HG03095 (cell line): ENCODE measurements around the gene LRTM2.
"Not testable (repeated sequence)": the region's sequence is repeated elsewhere in the genome, so short reads cannot be mapped to it uniquely, and the experiment has no call there.

Experiments used
- ATAC-seq: cut with Tn5 transposase; IDR thresholded peaks from one replicate; pipeline ENCODE4 v1.9.1; 2021; ENCODE audit warnings: moderate library complexity; ENCODE audit not compliant: unreplicated experiment

The LRTM2 gene

DNA sequence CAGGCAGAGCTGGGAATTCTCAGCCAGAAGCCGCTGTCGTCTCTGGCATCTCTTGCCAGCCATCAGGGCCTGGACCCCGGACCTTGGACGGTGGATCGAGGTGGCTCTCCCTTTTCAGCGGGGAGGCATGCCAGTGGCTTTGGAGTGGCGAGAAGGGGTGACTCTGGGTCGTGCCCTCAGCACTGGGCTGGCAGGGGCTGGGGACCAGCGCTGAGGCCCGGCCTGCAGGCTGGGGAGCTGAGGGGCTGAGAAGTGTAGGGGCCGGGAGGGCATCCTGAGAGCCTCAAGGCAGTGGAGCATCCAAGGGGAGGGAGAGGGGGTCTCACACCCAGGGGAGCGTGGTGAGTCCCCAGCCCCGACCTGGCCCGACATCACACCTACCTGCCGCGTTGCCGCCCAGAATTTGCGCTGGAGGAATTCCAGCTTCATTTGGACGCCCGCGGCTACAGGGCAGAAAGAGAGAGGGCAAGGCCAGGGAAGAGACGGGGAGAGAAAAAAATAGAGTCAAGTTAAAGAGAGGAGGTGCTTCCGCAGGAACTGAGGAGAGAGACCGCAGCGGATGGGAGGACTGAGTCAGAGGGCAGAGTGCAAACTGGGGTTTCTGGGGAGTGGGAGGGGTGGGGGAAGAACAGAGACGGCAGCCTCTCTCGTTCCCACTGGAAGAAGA is 9.0 kb upstream of the LRTM2 start:
- ATAC-seq = no peak

DNA sequence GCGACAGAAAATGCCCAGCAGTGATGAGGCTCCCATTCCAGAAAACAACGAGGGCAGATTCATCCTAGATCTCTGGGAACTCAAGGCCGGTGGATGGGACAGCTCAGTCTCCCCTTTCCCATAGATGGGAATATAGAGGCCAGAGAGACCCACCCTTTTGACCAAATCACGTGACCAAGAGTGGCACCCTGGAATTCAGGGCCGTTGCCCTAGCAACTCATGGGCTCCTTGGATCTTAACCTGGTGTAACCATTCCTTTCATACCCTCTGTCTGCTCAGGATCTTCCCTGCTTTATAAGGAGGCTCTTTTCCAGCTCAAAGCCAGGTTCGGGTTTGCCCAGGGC is 8.4 kb upstream of the LRTM2 start:
- no peak for ATAC-seq

DNA sequence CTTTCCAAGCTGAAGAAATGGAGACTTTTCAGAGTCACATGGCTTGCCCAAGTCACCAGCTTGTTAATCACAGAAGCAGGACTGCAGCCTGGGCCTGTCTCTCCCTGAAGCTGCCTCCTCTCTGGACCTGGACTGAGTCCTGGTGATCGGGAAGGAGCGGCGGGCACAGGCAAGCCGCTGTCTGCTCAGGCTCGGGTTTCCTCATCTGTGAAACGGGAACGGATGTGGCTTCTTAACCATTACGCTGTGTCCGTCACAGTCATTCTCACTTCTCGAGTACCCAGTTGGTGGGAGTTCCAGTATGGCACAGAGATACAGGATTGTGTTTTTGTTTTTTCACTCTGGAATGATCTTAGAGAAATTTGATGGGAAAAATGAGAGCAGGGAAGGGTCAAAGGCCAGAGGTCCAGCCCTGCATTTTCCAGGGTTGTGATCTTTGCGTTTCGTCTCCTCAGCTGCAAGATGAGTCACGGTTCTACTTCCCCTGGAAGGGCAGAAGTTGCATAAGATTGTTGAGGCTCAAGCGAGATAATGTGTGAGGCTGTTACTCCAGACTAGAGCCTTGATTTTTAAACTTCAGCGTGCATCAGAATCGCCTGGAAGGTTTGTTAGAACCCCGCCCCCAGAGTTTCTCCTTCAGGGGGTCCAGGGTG is 7.6 kb upstream of the LRTM2 start:
- ATAC-seq = no peak

DNA sequence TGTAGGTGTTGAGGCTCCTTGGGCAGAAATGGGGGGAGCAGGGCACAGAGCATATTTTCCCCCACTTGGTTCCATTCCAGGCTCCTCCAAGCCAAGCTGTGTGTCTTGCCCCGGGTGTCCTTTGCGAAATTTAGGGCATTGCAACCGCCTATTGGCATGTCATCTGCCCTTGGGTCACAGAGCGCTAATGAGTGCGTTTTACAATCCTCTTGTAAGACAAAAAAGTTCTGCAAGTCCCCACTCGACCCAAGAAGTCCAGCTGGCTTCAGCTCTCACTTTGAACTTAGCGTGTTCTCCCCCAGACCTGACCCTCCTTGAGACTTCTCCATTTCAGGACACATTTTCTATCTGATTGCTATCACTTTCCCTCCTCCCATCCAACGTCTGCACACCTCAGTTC is 6.1 kb upstream of the LRTM2 start:
- ATAC-seq = no peak

DNA sequence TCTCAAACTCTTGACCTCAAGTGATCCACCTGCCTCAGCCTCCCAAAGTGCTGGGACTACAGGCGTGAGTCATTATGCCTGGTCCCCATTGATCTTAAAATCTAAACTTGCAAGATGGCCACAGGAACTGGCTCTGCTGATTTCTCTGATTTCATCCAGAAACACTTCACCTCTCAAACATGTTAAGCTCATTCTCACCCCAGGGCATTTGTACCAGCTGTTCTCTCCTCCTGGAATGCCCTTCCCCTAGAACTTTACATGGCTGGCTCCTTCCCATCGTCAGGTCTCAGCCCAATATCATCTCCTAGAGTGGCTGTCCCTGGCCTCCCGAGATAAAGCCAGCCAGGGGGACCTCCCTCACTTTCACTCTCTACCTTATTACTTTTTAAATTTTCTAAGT is 5.3 kb upstream of the LRTM2 start:
- no peak for ATAC-seq

DNA sequence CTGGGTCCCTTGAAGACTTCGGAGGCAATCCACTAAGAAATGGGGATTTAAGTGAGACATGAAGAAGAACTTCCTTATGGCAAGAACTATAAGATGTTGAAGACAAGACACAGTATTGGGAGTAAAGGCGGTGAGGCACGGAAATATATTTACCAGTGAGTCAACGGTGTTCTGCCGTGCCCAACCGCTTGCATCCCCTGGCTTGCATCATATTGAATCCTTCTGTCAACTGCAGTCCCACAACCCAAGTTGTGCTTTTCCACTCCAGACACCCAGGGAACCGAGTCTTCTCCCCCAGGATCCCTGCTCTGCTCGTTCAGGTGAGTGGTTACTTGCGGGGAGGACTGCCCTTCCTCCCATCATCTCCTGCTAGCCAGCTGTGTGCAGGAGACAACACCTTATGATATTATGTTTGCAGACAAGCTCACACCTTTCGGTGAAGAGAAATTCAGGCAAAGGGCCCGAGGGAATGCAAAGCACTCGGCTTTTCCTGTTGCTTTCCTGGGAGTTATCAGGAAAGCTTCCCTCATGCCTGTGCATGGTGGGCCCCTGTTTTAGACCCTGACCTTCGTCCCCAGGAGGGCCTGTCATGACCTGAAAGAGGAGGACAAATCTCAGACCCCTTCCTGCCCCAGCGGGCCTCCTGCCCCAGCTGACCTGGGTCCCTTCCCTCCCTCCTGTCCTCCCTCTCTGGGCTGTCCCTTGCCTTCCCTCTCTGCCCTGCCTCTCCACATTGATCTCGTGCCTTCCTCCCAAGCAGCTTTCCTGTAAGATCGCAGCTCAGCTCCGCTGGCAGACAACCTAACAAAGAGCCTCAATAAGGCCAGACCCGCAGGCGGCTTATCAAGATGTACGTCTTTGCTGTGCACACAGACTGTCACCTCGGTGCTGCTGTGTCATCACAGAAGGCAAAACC is 4.3 kb upstream of the LRTM2 start:
- ATAC-seq = no peak

DNA sequence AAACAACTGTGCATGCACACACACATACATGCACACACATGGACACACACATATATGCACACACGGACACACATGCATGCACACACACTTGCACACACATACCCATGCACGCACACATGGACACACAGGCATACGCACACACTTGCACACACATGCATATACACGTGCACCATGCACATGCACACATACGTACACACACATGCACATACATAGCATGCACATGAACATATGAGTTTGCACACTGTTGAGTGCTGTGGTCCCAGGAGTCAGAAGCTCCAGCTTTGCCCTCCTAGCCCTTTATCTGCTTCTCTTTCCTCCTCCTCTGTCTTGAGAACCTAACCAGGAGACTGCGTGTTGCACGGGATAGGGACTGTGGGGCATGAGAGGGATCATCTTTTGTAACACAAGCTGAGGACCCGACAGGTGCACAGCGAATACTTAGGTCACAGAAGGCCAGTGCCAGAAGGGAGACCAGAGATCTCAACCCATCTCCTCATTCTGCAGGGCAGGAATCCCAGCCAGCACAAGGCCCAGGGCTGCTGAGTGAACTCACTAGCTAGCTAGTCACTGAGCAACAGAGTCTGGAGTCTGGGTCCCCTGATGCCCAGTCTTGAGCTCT is 3.5 kb upstream of the LRTM2 start:
- ATAC-seq = no peak

DNA sequence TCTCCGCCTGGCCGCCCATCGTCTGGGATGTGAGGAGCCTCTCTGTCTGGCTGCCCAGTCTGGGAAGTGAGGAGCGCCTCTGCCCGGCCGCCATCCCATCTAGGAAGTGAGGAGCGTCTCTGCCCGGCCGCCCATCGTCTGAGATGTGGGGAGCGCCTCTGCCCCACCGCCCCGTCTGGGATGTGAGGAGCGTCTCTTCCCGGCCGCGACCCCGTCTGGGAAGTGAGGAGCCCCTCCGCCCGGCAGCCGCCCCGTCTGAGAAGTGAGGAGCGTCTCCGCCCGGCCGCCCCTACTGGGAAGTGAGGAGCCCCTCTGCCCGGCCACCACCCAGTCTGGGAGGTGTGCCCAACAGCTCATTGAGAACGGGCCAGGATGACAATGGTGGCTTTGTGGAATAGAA is 2.4 kb upstream of the LRTM2 start:
- ATAC-seq = not testable (repeated sequence)

DNA sequence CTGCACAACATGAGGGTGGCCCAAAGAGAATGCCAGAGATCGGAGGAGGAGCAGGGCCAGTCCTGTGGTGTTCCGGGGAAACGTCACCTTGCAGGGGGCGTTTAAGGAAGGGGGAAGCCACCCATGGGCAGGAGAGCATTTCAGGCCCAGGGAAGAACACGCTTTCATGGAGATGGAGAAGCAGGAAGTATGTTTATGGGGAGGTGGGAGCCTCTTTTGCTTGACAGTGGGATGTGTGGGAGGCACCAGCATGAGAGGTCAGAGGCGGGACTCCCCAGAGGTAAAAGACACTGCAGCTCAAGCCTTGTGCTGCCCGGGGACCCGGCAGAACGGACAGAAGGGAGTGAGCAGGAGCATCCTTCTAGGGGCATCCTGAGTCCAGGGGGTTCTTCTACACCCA is 1.3 kb upstream of the LRTM2 start:
- ATAC-seq = no peak

DNA sequence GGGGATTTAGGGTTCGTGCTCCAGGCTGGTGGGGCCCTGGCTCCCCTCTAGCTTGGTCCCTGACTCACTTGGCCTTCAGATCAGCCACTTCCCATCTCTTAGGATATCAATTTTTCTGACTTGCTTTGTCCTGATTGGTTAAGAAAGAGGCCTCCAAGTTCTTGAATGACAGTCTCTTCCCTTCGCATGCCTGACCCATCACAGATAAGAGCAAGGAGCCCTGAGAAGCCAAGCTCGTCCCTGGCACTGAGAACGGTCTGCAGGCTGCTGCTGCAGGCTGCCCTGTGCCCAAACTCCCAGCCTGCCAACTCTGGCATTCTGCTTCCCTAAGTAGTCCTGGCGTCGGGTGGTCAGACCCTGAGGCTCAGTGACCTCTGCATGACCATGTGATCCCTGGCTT is 794 bp upstream of the LRTM2 start:
- no peak for ATAC-seq

DNA sequence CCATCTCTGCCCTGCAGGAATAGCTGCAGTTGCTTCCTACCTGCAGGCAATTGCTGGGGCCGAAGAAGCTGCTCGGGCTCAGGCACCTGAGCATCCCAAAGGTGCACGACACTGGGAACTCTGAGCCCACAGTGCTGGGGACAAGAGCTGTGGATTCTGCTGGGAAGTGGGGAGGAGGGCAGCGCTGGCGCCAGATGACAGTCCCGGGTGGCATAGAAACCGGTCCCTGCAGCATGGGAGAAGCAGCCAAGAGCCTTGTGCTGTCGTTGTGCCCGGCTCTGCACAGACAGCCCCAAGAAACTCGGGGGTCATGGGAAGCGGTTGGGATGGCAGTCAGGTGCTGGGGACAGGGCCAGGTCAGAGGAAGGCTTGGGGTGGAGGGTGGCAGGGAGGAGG is 529 bp downstream of the LRTM2 start:
- ATAC-seq = no peak

DNA sequence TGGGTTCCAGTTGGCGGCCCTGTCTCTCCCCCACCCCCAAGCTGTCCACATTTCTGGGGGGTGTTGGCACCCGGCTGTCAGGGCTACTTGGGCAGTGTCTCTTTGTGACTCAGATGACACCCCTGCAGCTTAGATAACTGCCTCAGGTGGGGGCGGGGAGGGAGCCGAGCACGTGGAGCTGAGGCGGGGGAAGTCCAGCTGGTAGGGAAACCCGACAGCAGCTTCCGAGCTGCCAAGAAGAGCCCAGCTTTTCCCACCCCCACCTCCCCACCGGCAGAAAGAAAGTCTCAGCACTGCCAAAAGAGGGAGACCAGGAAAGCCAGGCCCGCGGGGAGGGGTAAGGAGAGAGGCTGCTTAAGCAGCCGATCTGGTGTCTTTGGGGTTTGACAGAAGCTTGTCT is 1.4 kb downstream of the LRTM2 start:
- ATAC-seq = no peak

DNA sequence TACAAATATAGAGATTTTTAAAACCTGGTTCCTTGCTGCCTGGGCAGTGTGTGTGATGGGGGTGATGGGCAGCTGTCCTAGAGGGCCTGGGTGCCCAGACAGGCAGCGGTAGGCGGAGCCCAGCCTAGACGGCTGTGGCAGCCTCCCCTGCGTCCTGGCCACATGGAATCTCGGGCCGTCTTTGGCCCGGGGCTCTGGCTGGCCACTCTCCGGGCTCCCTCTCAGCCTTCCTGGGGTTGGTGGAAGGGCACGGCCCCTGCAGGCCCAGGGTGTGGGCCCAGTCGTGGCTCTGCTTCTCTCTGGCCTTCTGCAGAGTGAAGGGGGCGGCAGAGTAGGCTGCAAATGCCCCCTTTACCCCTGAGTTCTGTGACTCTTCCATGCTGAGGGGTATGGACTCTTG is 2.3 kb downstream of the LRTM2 start:
- ATAC-seq = no peak

DNA sequence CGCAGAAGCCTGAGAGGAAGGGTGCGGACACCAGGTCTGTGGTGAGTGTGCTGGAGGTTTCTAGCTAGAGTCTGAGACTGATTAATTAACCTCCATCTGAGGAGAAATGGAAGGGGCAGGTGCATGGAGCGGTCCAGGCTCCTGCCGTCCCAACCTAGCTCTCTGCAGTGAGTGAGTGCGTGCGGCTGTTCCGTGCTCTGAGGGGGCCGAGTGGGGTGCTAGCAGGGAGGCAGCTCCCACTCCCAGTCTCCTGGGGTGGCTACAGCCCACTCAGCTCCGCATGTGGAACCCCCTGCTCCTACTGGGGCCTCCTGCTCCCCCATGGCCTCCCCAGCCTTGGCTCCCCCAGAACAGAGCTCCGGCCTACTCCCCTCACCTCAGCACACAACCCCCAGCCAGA is 2.9 kb downstream of the LRTM2 start:
- ATAC-seq = no peak

DNA sequence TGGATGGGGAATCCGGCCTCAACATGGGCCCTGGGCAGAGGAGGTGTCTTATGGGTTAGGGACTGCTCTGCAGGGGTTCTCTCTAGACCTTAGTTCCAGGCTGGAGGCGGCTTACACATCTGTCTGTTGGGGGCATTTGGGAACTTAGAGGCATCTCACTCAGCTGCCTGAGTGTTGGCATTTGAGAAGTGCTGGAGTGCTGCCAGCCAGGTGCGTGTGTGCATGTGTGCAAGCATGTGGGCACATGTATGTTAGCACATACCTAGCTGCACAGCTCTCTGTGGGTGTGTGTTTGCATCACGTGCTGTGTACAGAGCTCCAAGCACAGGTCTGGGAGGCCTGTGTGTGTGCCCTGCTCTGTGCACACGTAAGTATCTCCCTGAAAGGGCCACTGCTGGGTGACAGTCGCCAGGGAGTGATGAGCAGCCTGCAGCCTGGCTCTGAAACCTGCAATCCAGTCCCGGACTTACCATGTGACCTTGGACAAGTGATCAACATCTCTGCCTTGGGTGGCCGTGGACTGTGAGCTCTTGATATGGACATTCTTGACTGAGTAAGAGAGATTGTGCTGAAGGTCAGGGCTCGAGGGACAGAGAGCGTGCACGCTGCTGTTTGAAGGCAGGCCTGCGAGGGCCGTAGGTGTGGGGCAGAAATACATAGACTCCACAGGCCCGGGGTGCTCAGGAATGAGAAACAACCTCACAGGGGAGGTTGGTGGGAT is 5.2 kb downstream of the LRTM2 start:
- no peak for ATAC-seq

DNA sequence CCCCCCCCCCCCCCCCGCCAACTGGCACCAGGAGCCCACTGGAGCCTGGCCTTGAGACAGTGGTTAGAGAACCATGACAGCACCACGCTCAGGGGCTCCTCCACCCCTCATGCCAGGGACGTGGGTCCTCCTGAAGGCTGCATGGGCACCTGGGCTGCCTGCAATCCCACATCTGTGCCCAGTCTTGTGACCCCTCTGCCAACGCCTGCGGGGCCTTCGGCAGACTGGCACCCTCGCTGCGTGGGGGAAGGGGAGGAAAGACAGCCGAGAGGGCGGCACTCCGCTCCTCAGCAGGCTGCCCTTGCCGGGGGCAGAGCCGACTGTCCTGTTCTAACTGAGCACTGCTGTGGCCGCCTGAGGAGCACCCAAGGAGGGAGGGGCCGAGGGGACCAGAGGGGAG is 6.0 kb downstream of the LRTM2 start:
- no peak for ATAC-seq

DNA sequence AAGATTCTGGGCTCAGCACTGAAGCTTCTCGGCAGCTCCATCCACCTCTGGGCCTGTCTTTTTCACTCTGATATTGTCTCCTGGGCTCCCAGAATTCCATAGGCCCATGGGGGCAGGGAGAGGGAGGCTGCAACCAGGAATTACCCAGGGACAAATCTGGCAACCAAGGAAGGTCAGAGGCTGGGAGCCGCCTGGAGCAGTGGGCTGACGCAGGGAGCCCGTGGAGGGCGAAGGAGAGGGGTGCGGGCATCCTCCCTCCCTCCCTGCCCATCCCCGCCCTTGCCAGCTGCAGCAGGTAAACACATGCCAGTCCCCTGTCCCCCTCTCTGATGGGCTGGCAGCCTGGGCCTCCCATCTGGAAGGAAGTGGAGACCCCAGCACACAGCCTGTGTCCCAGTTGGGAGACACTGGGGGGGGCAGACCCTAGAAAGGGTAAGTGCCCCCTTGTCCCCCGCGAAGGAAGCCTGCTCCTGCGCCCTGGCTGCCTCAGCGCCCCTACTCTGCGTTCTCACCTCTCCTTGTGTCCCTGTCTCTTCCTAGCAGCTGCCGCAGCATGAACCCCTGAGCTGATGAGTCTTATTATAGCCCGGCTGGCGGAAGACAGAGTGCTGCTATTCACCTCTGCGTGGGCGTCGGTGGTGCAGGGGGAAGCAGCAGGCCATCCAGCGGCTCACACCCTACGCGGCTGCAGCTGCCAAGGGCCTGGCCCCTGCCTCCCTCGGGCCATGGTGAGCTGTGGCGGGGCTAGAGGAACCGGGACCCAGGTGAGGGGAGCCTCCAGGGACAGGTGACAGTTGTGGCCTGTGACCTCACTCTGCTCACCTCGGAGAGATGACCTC is 6.7 kb downstream of the LRTM2 start:
- ATAC-seq = no peak

DNA sequence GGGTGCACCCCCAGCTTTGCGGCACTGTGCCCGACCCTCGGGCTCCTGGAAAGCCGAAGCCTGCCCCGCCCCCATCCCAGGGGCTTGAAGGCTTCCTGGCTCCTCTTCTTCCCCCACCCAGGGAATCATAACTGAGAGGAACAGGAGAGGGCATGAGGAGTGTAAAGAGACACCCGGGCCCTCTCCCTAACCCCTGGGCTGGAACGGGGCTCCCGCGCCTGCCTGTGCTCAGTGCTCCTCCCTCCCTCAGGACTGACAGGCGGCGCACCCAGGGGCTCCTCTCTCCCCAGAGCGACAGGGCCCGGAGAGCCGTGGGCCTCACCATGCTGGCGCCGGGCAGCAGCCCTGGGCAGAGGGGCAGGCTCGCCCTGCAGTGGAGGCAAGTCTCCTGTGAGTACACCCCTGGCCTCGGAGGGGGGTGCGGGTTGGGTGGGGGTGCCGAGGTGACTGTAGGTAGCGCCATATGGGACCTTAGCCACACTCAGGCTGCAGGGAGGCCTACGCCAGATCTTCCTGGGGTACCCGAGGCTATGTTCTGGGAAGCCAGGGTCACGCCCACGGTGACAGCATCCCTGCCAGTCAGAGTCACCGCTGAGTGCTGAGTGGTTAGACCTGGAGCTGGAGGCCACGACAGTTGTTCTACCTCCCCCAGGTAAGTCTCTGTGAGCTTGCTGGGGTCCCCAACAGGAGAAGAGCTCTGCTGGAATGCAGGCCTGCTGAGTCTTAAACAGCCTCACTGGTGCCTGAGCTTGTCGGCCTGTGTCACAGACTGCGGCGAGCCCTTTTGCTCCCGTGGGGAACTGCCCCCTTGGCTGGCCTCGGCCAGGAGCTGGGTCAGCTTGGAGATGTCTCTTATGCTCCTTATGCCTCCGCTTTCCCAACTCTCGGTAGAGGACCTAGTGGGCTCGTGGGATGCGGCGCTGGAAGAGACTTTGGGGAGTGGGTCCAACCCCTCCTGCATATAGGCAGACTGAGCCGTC is 7.8 kb downstream of the LRTM2 start:
- ATAC-seq = no peak

DNA sequence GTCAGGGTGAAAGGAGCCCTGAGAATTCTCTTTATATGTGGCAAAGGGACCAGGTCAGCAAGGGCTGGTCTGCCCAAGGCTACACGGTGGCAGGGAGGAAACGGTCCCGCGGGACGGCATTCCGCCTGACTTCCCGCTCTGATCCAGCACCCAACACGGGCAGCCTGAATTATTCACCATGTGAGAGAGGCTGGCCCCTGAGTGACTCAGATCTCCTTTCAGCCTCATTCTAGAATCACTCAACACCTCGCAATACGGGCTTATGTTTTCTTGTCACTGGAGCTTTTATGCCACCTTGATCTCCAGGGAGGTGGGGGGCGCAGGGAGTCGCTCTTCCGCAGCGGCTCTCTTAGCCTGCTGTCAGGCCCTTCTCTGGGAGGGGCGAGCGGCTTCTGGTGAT is 8.5 kb downstream of the LRTM2 start:
- no peak for ATAC-seq
